Measurements from ENCODE around the gene YY1.

GRCh38 chr14:100281286-100282082, 42.5 kb downstream of the YY1 start:
- peak in 1 of 3 experiments; percentile 20; a peak in 1 of 4 replicates for TF ChIP-seq CTCF (IDR thresholded peaks at IDR 0.05; ENCODE audit: control extremely low read depth in 1 of 3, insufficient read depth in 1 of 3, low read depth in 1 of 3, low read length in 3 of 3)
- TF ChIP-seq GTF2F1 (IDR thresholded peaks at IDR 0.05; ENCODE audit: borderline replicate concordance, low read depth, low read length) = no peak
